Hematopoietic multipotent progenitor cell treated with erythropoietin and hydrocortisone succinate and interleukin-3 and kit ligand, for 4 days (in vitro differentiated cells): ENCODE results near the gene CSTB.

Experiments used
- DNase-seq: peaks from one replicate; pipeline ENCODE4 v3.0.0-alpha.2; 2015

Gene CSTB

GRCh38 chr21:43789276-43790009, 13.3 kb upstream of the CSTB start, which contains the start of gene RRP1:
Gene RRP1, plus strand, starts transcription at chr21:43789577. Its CDS starts 53 bp downstream, at chr21:43789630.
- DNase-seq: peak; percentile 94

GRCh38 chr21:43786807-43787440, 10.8 kb upstream of the CSTB start:
- no peak for DNase-seq

GRCh38 chr21:43786300-43786806, 10.2 kb upstream of the CSTB start:
- DNase-seq: peak; percentile 62

GRCh38 chr21:43785134-43785533, 9.0 kb upstream of the CSTB start:
- no peak for DNase-seq

- DNase-seq: no peak
These were observed 7.1 kb upstream of the CSTB start for GRCh38 chr21:43783098-43783700.

GRCh38 chr21:43782431-43783097, 6.5 kb upstream of the CSTB start:
- no peak for DNase-seq

- no peak for DNase-seq
These were observed 5.7 kb upstream of the CSTB start for GRCh38 chr21:43781846-43782245.

- DNase-seq: no peak
These were observed 3.6 kb upstream of the CSTB start for GRCh38 chr21:43779660-43780059.

- peak; percentile 46 for DNase-seq
These were observed 2.6 kb upstream of the CSTB start for GRCh38 chr21:43778469-43779335.

GRCh38 chr21:43777953-43778352, 1.8 kb upstream of the CSTB start:
- no peak for DNase-seq

- no peak for DNase-seq
These were observed 918 bp downstream of the CSTB start for GRCh38 chr21:43775190-43775589.

GRCh38 chr21:43774163-43774562, 1.9 kb downstream of the CSTB start:
- no peak for DNase-seq

GRCh38 chr21:43772425-43772821, 3.7 kb downstream of the CSTB start:
- no peak for DNase-seq

- DNase-seq: no peak
These were observed 4.2 kb downstream of the CSTB start for GRCh38 chr21:43771698-43772424.

- peak; percentile 25 for DNase-seq
These were observed 4.9 kb downstream of the CSTB start for GRCh38 chr21:43771199-43771675.

- no peak for DNase-seq
These were observed 5.9 kb downstream of the CSTB start for GRCh38 chr21:43770066-43770655.

- no peak for DNase-seq
These were observed 6.7 kb downstream of the CSTB start for GRCh38 chr21:43769325-43769958.

- DNase-seq: no peak
These were observed 7.3 kb downstream of the CSTB start for GRCh38 chr21:43768868-43769167.

- peak; percentile 83 for DNase-seq
These were observed 7.9 kb downstream of the CSTB start for GRCh38 chr21:43767984-43768867.
